ENCODE results near the gene A3GALT2.

- TF ChIP-seq FOXK2 (IDR thresholded peaks at IDR 0.05): no peak
- no peak for TF ChIP-seq BHLHE40 (IDR thresholded peaks at IDR 0.05; ENCODE audit: borderline replicate concordance)
Observed at GRCh38 chr1:33364565-33364918, 43.6 kb upstream of the A3GALT2 start.

Data from HEK293T (cell line).